Measurements from ENCODE around the gene TRAF4. TPM values are rescaled to one million over a fixed set of nuclear protein-coding genes. Genes with fewer than 3 reads are reported as not detected.

Gene TRAF4
- total and polyA plus RNA-seq, 10 of the 15 experiments (the other 5 are each of a cell fraction or from before 2014, with no cell fraction given) = 3.7 to 197 (median 66.4) TPM

GRCh38 chr17:28725166-28725659 is 18.6 kb upstream of the TRAF4 start:
- Histone ChIP-seq H3K36me3 (ENCODE audit: control insufficient read depth in 2 of 2, insufficient read depth in 2 of 2, low read length in 1 of 2) (peaks cover 12 to 20% of the 10 kb centered on the region in 2 experiments; a peak in 3 of 4 replicates), H3K4me1 (ENCODE audit: control insufficient read depth, insufficient read depth, low read length) (peaks cover 23% of the 10 kb centered on the region), H3K27ac (ENCODE audit: control insufficient read depth, insufficient read depth) (peak overlapping the region; percentile 74), H3K4me2 (ENCODE audit: control insufficient read depth, insufficient read depth) (peak overlapping the region; percentile 82), H3K9me3 (replicated peaks; ENCODE audit: control insufficient read depth, insufficient read depth, low read length) (no peaks in the 10 kb centered on the region), H3K79me2 (ENCODE audit: control insufficient read depth, insufficient read depth, low read length) (peaks cover 37% of the 10 kb centered on the region), H3K9ac (ENCODE audit: control insufficient read depth, insufficient read depth, low read length) (peak overlapping the region; percentile 69), H2AFZ (ENCODE audit: control insufficient read depth, low read depth, low read length) (no peak overlapping the region), H3K4me3 (peak overlapping the region; percentile 72), H4K20me1 (ENCODE audit: control insufficient read depth, insufficient read depth) (no peaks in the 10 kb centered on the region), H3K27me3 (replicated peaks in 1 of 2; ENCODE audit: control insufficient read depth in 2 of 2, insufficient read depth in 2 of 2, low read length in 1 of 2) (no peaks in the 10 kb centered on the region)
- no peak for DNase-seq (ENCODE audit: low read depth, low spot score)
- WGBS (ENCODE audit: insufficient coverage, insufficient replicate concordance, low lambda C conversion rate, missing lambda C conversion rate) = 2% methylated on average over 20 of the region's 20 CpGs
- in situ Hi-C loops (cut with MboI) (loop anchor here (25.0 kb wide), 1 partner anchor 1263 kb away; the partner anchor contains the start of gene KSR1), intact Hi-C loops (cut with micrococcal nuclease; ENCODE audit: unreplicated experiment) (loop anchor here (5.0 to 10.0 kb wide), 2 partner anchors 117 to 390 kb away; partner anchors contain the start of gene FAM222B)
- ATAC-seq = no peak
- POLR2A ChIA-PET = interaction anchor here (1.4 to 17.2 kb wide), 5 partner anchors 10 to 177 kb away, joined by 4 to 485 read pairs (median 9); partner anchors contain the start of genes BLTP2, PROCA1 and TRAF4
- FAIRE-seq = no peak
- BruUV-seq (replicated peaks) = no TSS peak
- RAD21 ChIA-PET (ENCODE audit: unreplicated experiment) = interaction anchor here (1.0 to 6.8 kb wide), 8 partner anchors 10 to 228 kb away, joined by 3 to 375 read pairs (median 5); partner anchors contain the start of genes BLTP2, FLOT2, PROCA1 and TRAF4
- CTCF ChIA-PET = interaction anchor here (1.0 to 12.6 kb wide), 6 partner anchors 24 to 392 kb away, joined by 3 to 394 read pairs (median 30); partner anchors contain the start of gene BLTP2
- TF ChIP-seq BCL3 (IDR thresholded peaks at IDR 0.05; ENCODE audit: borderline replicate concordance, insufficient read depth, low read depth, low read length, poor library complexity, severe bottlenecking) = peak; percentile 78
- peak; percentile 92 for TF ChIP-seq ZBED1 (IDR thresholded peaks at IDR 0.05; ENCODE audit: borderline replicate concordance)
- TF ChIP-seq BCL11A (IDR thresholded peaks at IDR 0.05; ENCODE audit: low read depth, low read length) = 0 out of 2 replicates have a peak, but pooled peaks have one; percentile 3
- peak; percentile 65; the same call in 1 of the 2 replicates for TF ChIP-seq SMAD5 (IDR thresholded peaks at IDR 0.05; ENCODE audit: low read depth)
- TF ChIP-seq ZNF24 (IDR thresholded peaks at IDR 0.05) = no peak
- TF ChIP-seq NFIC (IDR thresholded peaks at IDR 0.05; ENCODE audit: low read depth, low read length) = no peak
- TF ChIP-seq TCF12 (IDR thresholded peaks at IDR 0.05; ENCODE audit: low read depth, low read length) = peak; percentile 7; the same call in 1 of the 2 replicates
- TF ChIP-seq IKZF2 (IDR thresholded peaks at IDR 0.05) = 0 out of 4 replicates have a peak, but pooled peaks of 1 of the 2 experiments have one; percentile 7
- TF ChIP-seq CREM (IDR thresholded peaks at IDR 0.05; ENCODE audit: low read depth) = 0 out of 2 replicates have a peak, but pooled peaks have one; percentile 4
- TF ChIP-seq YY1 (IDR thresholded peaks at IDR 0.05; ENCODE audit: low read depth, low read length) = 0 out of 2 replicates have a peak, but pooled peaks have one; percentile 6
- TF ChIP-seq POLR2A (IDR thresholded peaks at IDR 0.05; ENCODE audit: low read depth, low read length) = peak; percentile 41
- peak; percentile 84 for TF ChIP-seq POLR2AphosphoS2 (IDR thresholded peaks at IDR 0.05; ENCODE audit: low read depth, low read length)
- peak; percentile 88 for TF ChIP-seq POLR2AphosphoS5 (IDR thresholded peaks at IDR 0.05; ENCODE audit: low read length)
- no peak for TF ChIP-seq NBN (IDR thresholded peaks at IDR 0.05)
- peak; percentile 5; the same call in 1 of the 2 replicates for TF ChIP-seq TCF7 (IDR thresholded peaks at IDR 0.05; ENCODE audit: borderline replicate concordance)
- peak; percentile 61 for TF ChIP-seq BACH1 (IDR thresholded peaks at IDR 0.05; ENCODE audit: borderline replicate concordance)
- 0 out of 2 replicates have a peak, but pooled peaks have one; percentile 28 for TF ChIP-seq HSF1 (IDR thresholded peaks at IDR 0.05; ENCODE audit: low read depth, low read length)
- TF ChIP-seq PBX3 (IDR thresholded peaks at IDR 0.05; ENCODE audit: insufficient replicate concordance, low read depth, low read length) = peak; percentile 1
- TF ChIP-seq CHD2 (IDR thresholded peaks at IDR 0.05; ENCODE audit: borderline replicate concordance, low read depth, low read length) = peak; percentile 26; the same call in 1 of the 2 replicates
- peak; percentile 61 for TF ChIP-seq MEF2B (IDR thresholded peaks at IDR 0.05; ENCODE audit: partially characterized antibody, poor library complexity, severe bottlenecking)
- TF ChIP-seq SUPT20H (IDR thresholded peaks at IDR 0.05; ENCODE audit: borderline replicate concordance, control insufficient read depth, low read depth, low read length) = no peak
- SMC1A ChIA-PET (ENCODE audit: uncharacterized antibody, unreplicated experiment) = interaction anchor here (0.7 to 11.3 kb wide), 9 partner anchors 10 to 1424 kb away, joined by 3 to 326 read pairs (median 3); partner anchors contain the start of genes BLTP2, PROCA1 and TRAF4
